Spleen (tissue), 11 donors: ENCODE measurements around the gene DMXL1. TPM values are rescaled to one million over a fixed set of nuclear protein-coding genes. Genes with fewer than 3 reads are reported as not detected.

Experiments used
- DNase-seq: peaks from one replicate; pipeline ENCODE4 v3.0.0-alpha.2; 2020
- H3K27ac ChIP-seq, 8 donors: fragments of 200-600 bp; sonication (generic) in 7 of 8; 1 replicate in 4 of 8; 2 replicates in 4 of 8; pipeline versions ENCODE4 v1.5.0 to v1.8.0; 2016 to 2021; ENCODE audit warnings: inconsistent platforms in 4 of 8, mild to moderate bottlenecking in 4 of 8, moderate library complexity in 1 of 8
- H3K27me3 ChIP-seq, 7 donors: fragments of 200-600 bp; sonication (generic) in 6 of 7; replicated peaks in 1 of 7; 1 replicate in 4 of 7; 2 replicates in 3 of 7; pipeline versions ENCODE4 v1.5.0 to v1.8.0; 2016 to 2021; ENCODE audit warnings: inconsistent platforms in 3 of 7, mild to moderate bottlenecking in 1 of 7
- H3K36me3 ChIP-seq, 6 donors: fragments of 200-600 bp; sonication (generic) in 5 of 6; 1 replicate in 4 of 6; 2 replicates in 2 of 6; pipeline versions ENCODE4 v1.5.0 to v1.8.0; 2016 to 2021; ENCODE audit warnings: inconsistent platforms in 2 of 6
- H3K4me1 ChIP-seq, 6 donors: fragments of 200-600 bp; sonication (generic) in 5 of 6; 1 replicate in 3 of 6; 2 replicates in 3 of 6; pipeline versions ENCODE4 v1.5.0 to v1.8.0; 2016 to 2021; ENCODE audit warnings: inconsistent platforms in 3 of 6
- H3K4me3 ChIP-seq, 8 donors: fragments of 200-600 bp; sonication (generic) in 7 of 8; 1 replicate in 4 of 8; 2 replicates in 4 of 8; pipeline versions ENCODE4 v1.5.0 to v1.8.0; 2016 to 2021; ENCODE audit warnings: inconsistent platforms in 4 of 8, mild to moderate bottlenecking in 4 of 8, moderate library complexity in 2 of 8
- H3K9me3 ChIP-seq, 8 donors: fragments of 200-600 bp; sonication (generic) in 7 of 8; 1 replicate in 4 of 8; 2 replicates in 4 of 8; pipeline versions ENCODE4 v1.5.0 to v1.8.0; 2016 to 2021; ENCODE audit warnings: inconsistent platforms in 4 of 8
- POLR2A ChIP-seq, 3 donors: fragments of 450-650 bp; IDR thresholded peaks; one replicate each; pipeline ENCODE4 v1.5.1; 2017; ENCODE audit warnings: antibody characterized with exemption in 3 of 3, mild to moderate bottlenecking in 1 of 3
- POLR2AphosphoS5 ChIP-seq, 3 donors: sonication (generic); formaldehyde crosslinking; IDR thresholded peaks; one replicate each; pipeline ENCODE4 v1.5.1; 2017; ENCODE audit warnings: antibody characterized with exemption in 3 of 3
- WGBS, 5 donors: extraction: QIAGEN DNeasy Blood & Tissue Kit in 3 of 5; methylation state at CpG; one replicate each; pipeline versions ENCODE4 v1.1.5 to v1.1.7; 2013 to 2018; 5-methylcytosine and 5-hydroxymethylcytosine counted together
- intact Hi-C: fragments of 100-400 bp; cut with DNase I; formaldehyde crosslinking; loops from one replicate; pipeline ENCODE4 v1.15.0; 2023; ENCODE audit warnings: low total_unique reads
- polyA plus RNA-seq, 3 donors: library from polyadenylated mRNA; stranded (reverse); fragments of 200-250 nt; gene quantifications; one replicate each; pipeline ENCODE4 v1.2.1, GENCODE V29; 2013
- total RNA-seq, 7 donors: library from RNA; depleted of rRNA in 3 of 7; stranded (reverse); fragments of >200 nt in 3 of 7; fragmentation: NEBNext Ultra II Directional in 4 of 7; extraction: Animal tissue kit (Norgen Biotek cat#: 25700) in 4 of 7; gene quantifications; one replicate each; pipeline versions ENCODE4 v1.1.0 to v1.2.1, GENCODE V29; 2016 to 2021
- TF ChIP-seq, protein P1 (sequence below), 11 experiments: fragments of 200-600 bp in 7 of 11; fragments of 450-650 bp in 4 of 11; sonication (generic) in 4 of 11; IDR thresholded peaks in 8 of 11; conservative IDR thresholded peaks in 3 of 11; 1 replicate in 7 of 11; 2 replicates in 4 of 11; pipeline versions ENCODE4 v1.4.0 to v1.8.0; 2016 to 2021; ENCODE audit warnings: antibody characterized with exemption in 11 of 11, inconsistent platforms in 4 of 11, mild to moderate bottlenecking in 1 of 11
- donor health status: healthy with polysubstance abuse.
- donor health status: DM: no; HTN: no; CAD: no; lungs with moderate emphysema.
- donor health status: DM: no; HTN: no; CAD: no.
- donor health status: Bipolar disorder and iron deficiency.
- donor health status: healthy.
- donor health status: DM: no; HTN: no; CAD: no.
- donor health status: DM: yes; HTN: yes; CAD: no.

Gene DMXL1
- total and polyA plus RNA-seq, 10 donors, result 19.3 to 89.9 (median 72.0) TPM

- Histone ChIP-seq H3K4me3 (no peak overlapping the region), H3K4me1 (peaks cover 0 to 55% (median 20%) of the 10 kb centered on the region in 6 donors), H3K36me3 (no peaks in the 10 kb centered on the region), H3K27ac (peak overlapping the region in 7 of 8 donors; percentile 61 to 84 (median 69)), H3K9me3 (no peaks in the 10 kb centered on the region), H3K27me3 (no peaks in the 10 kb centered on the region)
- no peak for DNase-seq
- TF ChIP-seq, protein P1, sequence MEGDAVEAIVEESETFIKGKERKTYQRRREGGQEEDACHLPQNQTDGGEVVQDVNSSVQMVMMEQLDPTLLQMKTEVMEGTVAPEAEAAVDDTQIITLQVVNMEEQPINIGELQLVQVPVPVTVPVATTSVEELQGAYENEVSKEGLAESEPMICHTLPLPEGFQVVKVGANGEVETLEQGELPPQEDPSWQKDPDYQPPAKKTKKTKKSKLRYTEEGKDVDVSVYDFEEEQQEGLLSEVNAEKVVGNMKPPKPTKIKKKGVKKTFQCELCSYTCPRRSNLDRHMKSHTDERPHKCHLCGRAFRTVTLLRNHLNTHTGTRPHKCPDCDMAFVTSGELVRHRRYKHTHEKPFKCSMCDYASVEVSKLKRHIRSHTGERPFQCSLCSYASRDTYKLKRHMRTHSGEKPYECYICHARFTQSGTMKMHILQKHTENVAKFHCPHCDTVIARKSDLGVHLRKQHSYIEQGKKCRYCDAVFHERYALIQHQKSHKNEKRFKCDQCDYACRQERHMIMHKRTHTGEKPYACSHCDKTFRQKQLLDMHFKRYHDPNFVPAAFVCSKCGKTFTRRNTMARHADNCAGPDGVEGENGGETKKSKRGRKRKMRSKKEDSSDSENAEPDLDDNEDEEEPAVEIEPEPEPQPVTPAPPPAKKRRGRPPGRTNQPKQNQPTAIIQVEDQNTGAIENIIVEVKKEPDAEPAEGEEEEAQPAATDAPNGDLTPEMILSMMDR (IDR thresholded peaks at IDR 0.05 in 8 of 11, conservative IDR thresholded peaks at IDR 0.05 in 3 of 11), result peak in 1 of 11 experiments; percentile 5
- TF ChIP-seq POLR2A (IDR thresholded peaks at IDR 0.05), result no peak
- peak in 1 of 3 donors; percentile 23 for TF ChIP-seq POLR2AphosphoS5 (IDR thresholded peaks at IDR 0.05)
- WGBS, 5 donors, result 41 to 62% (median 48%) methylated on average over 3 of the region's 3 CpGs
- intact Hi-C loops, result no loop called here
Observed at GRCh38 chr5:119032656-119033055, 38.2 kb upstream of the DMXL1 start.

DNA sequence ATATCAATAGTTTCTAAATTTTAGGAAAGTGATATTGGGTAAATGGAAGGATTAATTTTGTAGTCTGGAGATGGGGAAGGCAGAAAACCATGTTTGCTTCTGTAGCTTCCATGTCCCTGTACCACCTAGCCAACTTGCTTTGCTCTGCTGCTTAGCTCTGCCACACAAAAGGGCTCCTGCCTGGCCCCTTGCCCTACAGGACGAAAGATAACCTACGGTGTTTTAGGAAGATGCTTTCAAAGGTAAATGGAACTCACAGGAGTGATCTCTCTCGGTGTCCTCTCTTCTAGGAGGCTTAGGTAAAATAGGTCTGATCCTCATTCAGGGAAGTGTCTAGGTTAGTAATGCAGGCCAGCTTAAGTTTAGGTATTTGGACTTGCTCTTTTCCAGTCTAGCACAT is 37.8 kb upstream of the DMXL1 start:
- Histone ChIP-seq H3K9me3 (no peaks in the 10 kb centered on the region), H3K4me3 (no peak overlapping the region), H3K27me3 (no peaks in the 10 kb centered on the region), H3K4me1 (peaks cover 0 to 53% (median 20%) of the 10 kb centered on the region in 6 donors), H3K36me3 (no peaks in the 10 kb centered on the region), H3K27ac (peak overlapping the region in 7 of 8 donors; percentile 26 to 84 (median 69))
- no peak for DNase-seq
- 87 to 91% (median 89%) methylated on average over 3 of the region's 3 CpGs for WGBS, 5 donors
- TF ChIP-seq POLR2AphosphoS5 (IDR thresholded peaks at IDR 0.05) (no peak), POLR2A (IDR thresholded peaks at IDR 0.05) (no peak)
- TF ChIP-seq, protein P1 (IDR thresholded peaks at IDR 0.05 in 8 of 11, conservative IDR thresholded peaks at IDR 0.05 in 3 of 11), result no peak
- intact Hi-C loops, result no loop called here

- no peaks in the 10 kb centered on the region for H3K27me3 ChIP-seq
- intact Hi-C loops, result no loop called here
- DNase-seq, result no peak
Observed at GRCh38 chr5:119036101-119036762, 34.7 kb upstream of the DMXL1 start.

More at GRCh38 chr5:119036101-119036762, 34.7 kb upstream of the DMXL1 start:
- Histone ChIP-seq H3K27ac (no peak overlapping the region), H3K4me1 (peaks cover 0 to 23% (median 13%) of the 10 kb centered on the region in 6 donors), H3K36me3 (no peaks in the 10 kb centered on the region), H3K4me3 (no peak overlapping the region), H3K9me3 (no peaks in the 10 kb centered on the region)
- 85 to 93% (median 91%) methylated on average over 8 of the region's 8 CpGs for WGBS, 5 donors
- no peak for TF ChIP-seq POLR2AphosphoS5 (IDR thresholded peaks at IDR 0.05)
- no peak for TF ChIP-seq POLR2A (IDR thresholded peaks at IDR 0.05)
- TF ChIP-seq, protein P1 (IDR thresholded peaks at IDR 0.05 in 8 of 11, conservative IDR thresholded peaks at IDR 0.05 in 3 of 11), result no peak
